Measurements from ENCODE around the gene SLC25A13.

The SLC25A13 gene

GRCh38 chr7:96306385-96307125, 15.3 kb downstream of the SLC25A13 start (continued):
- TF ChIP-seq PPARA (CRISPR knock-in tag; IDR thresholded peaks at IDR 0.05; ENCODE audit: borderline replicate concordance): no peak
- no peak for TF ChIP-seq ZNF8 (CRISPR knock-in tag; IDR thresholded peaks at IDR 0.05)

- no peak for ATAC-seq
- TF ChIP-seq ISL1 (CRISPR knock-in tag; IDR thresholded peaks at IDR 0.05): no peak
- no peak for TF ChIP-seq ESRRG (CRISPR knock-in tag; IDR thresholded peaks at IDR 0.05)
- no peak for TF ChIP-seq ZFP3 (CRISPR knock-in tag; IDR thresholded peaks at IDR 0.05)
- TF ChIP-seq, protein P1, sequence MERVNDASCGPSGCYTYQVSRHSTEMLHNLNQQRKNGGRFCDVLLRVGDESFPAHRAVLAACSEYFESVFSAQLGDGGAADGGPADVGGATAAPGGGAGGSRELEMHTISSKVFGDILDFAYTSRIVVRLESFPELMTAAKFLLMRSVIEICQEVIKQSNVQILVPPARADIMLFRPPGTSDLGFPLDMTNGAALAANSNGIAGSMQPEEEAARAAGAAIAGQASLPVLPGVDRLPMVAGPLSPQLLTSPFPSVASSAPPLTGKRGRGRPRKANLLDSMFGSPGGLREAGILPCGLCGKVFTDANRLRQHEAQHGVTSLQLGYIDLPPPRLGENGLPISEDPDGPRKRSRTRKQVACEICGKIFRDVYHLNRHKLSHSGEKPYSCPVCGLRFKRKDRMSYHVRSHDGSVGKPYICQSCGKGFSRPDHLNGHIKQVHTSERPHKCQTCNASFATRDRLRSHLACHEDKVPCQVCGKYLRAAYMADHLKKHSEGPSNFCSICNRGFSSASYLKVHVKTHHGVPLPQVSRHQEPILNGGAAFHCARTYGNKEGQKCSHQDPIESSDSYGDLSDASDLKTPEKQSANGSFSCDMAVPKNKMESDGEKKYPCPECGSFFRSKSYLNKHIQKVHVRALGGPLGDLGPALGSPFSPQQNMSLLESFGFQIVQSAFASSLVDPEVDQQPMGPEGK (CRISPR knock-in tag; IDR thresholded peaks at IDR 0.05; ENCODE audit: borderline replicate concordance): no peak
- no peak for TF ChIP-seq TOX (CRISPR knock-in tag; IDR thresholded peaks at IDR 0.05; ENCODE audit: borderline replicate concordance)
- no peak for TF ChIP-seq OSR1 (CRISPR knock-in tag; IDR thresholded peaks at IDR 0.05)
- TF ChIP-seq CSDC2 (CRISPR knock-in tag; IDR thresholded peaks at IDR 0.05): no peak
- TF ChIP-seq PPARA (CRISPR knock-in tag; IDR thresholded peaks at IDR 0.05; ENCODE audit: borderline replicate concordance): no peak
- no peak for TF ChIP-seq CREB5 (CRISPR knock-in tag; IDR thresholded peaks at IDR 0.05; ENCODE audit: low read depth)
- no peak for TF ChIP-seq RARB (CRISPR knock-in tag; IDR thresholded peaks at IDR 0.05)
- TF ChIP-seq SNAI2 (CRISPR knock-in tag; IDR thresholded peaks at IDR 0.05): no peak
- no peak for TF ChIP-seq BACH2 (CRISPR knock-in tag; IDR thresholded peaks at IDR 0.05; ENCODE audit: borderline replicate concordance)
- no peak for TF ChIP-seq ZNF8 (CRISPR knock-in tag; IDR thresholded peaks at IDR 0.05)
- no peak for TF ChIP-seq TCF4 (CRISPR knock-in tag; IDR thresholded peaks at IDR 0.05; ENCODE audit: borderline replicate concordance)
- no peak for TF ChIP-seq GLIS3 (CRISPR knock-in tag; IDR thresholded peaks at IDR 0.05)
- no peak for TF ChIP-seq ZNF565 (CRISPR knock-in tag; conservative IDR thresholded peaks at IDR 0.05; ENCODE audit: low read depth)
Observed at GRCh38 chr7:96305915-96306314, 16.0 kb downstream of the SLC25A13 start.

DNA sequence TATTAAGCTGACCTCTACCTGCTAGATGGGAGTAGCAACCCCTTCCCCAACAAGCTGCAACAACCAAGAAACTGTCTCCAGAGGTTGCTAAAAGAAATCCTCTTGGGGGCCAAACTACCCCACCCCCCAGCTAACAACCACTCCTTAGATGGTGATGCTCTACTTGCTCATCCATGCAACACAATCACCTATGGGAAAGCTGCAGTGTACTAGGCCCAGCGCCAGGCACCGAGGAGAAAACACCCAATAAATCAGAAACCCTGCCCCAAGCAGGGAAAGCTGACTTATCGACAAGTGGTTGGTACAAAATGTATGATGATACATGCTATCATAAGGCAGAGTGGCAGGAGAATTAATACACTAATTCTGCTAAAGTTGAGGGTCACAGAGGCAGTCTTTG, 17.3 kb downstream of the SLC25A13 start:
- peak; percentile 20 for ATAC-seq
- TF ChIP-seq CSDC2 (CRISPR knock-in tag; IDR thresholded peaks at IDR 0.05) (no peak), TCF4 (CRISPR knock-in tag; IDR thresholded peaks at IDR 0.05; ENCODE audit: borderline replicate concordance) (no peak), ESRRG (CRISPR knock-in tag; IDR thresholded peaks at IDR 0.05) (no peak), PPARA (CRISPR knock-in tag; IDR thresholded peaks at IDR 0.05; ENCODE audit: borderline replicate concordance) (no peak), ZC3H10 (CRISPR knock-in tag; IDR thresholded peaks at IDR 0.05) (no peak), CREB5 (CRISPR knock-in tag; IDR thresholded peaks at IDR 0.05; ENCODE audit: low read depth) (no peak), ZFP3 (CRISPR knock-in tag; IDR thresholded peaks at IDR 0.05) (no peak), TOX (CRISPR knock-in tag; IDR thresholded peaks at IDR 0.05; ENCODE audit: borderline replicate concordance) (no peak), ZNF8 (CRISPR knock-in tag; IDR thresholded peaks at IDR 0.05) (no peak), ZNF565 (CRISPR knock-in tag; conservative IDR thresholded peaks at IDR 0.05; ENCODE audit: low read depth) (no peak), BACH2 (CRISPR knock-in tag; IDR thresholded peaks at IDR 0.05; ENCODE audit: borderline replicate concordance) (no peak), ARNTL (CRISPR knock-in tag; IDR thresholded peaks at IDR 0.05; ENCODE audit: borderline replicate concordance, low read depth) (no peak), POU6F1 (CRISPR knock-in tag; IDR thresholded peaks at IDR 0.05; ENCODE audit: borderline replicate concordance, low read depth) (no peak), GLIS3 (CRISPR knock-in tag; IDR thresholded peaks at IDR 0.05) (no peak)

GRCh38 chr7:96303686-96304443, 18.0 kb downstream of the SLC25A13 start:
- peak; percentile 78 for ATAC-seq
- TF ChIP-seq ZNF70 (CRISPR knock-in tag; IDR thresholded peaks at IDR 0.05) (no peak), ISL1 (CRISPR knock-in tag; IDR thresholded peaks at IDR 0.05) (peak; percentile 91), TOX (CRISPR knock-in tag; IDR thresholded peaks at IDR 0.05; ENCODE audit: borderline replicate concordance) (peak; percentile 45; the same call in 1 of the 2 replicates), ZC3H10 (CRISPR knock-in tag; IDR thresholded peaks at IDR 0.05) (peak; percentile 92), POU6F1 (CRISPR knock-in tag; IDR thresholded peaks at IDR 0.05; ENCODE audit: borderline replicate concordance, low read depth) (peak; percentile 81; the same call in 1 of the 2 replicates)
- TF ChIP-seq, protein P1 (CRISPR knock-in tag; IDR thresholded peaks at IDR 0.05; ENCODE audit: borderline replicate concordance): no peak; the same call in 1 of the 2 replicates
- TF ChIP-seq, protein P2, sequence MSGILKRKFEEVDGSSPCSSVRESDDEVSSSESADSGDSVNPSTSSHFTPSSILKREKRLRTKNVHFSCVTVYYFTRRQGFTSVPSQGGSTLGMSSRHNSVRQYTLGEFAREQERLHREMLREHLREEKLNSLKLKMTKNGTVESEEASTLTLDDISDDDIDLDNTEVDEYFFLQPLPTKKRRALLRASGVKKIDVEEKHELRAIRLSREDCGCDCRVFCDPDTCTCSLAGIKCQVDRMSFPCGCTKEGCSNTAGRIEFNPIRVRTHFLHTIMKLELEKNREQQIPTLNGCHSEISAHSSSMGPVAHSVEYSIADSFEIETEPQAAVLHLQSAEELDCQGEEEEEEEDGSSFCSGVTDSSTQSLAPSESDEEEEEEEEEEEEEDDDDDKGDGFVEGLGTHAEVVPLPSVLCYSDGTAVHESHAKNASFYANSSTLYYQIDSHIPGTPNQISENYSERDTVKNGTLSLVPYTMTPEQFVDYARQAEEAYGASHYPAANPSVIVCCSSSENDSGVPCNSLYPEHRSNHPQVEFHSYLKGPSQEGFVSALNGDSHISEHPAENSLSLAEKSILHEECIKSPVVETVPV (CRISPR knock-in tag; IDR thresholded peaks at IDR 0.05): no peak

All from SK-N-SH treated with all-trans-retinoic acid at 6 μM for 48 hours (cell line).